ENCODE results near the gene MYO1G. TPM values are rescaled to one million over a fixed set of nuclear protein-coding genes. Genes with fewer than 3 reads are reported as not detected.

MYO1G gene
- total and polyA plus RNA-seq, 10 of the 15 experiments (the other 5 are each of a cell fraction or from before 2014, with no cell fraction given): 1.8 to 232 (median 134) TPM

- H3K4me1 ChIP-seq (ENCODE audit: control insufficient read depth, insufficient read depth, low read length): peaks cover 42% of the 10 kb centered on the region
- H3K79me2 ChIP-seq (ENCODE audit: control insufficient read depth, insufficient read depth, low read length): peaks cover 75% of the 10 kb centered on the region
- 45% methylated on average over 1 of the region's 1 CpG for whole genome bisulfite sequencing (ENCODE audit: insufficient coverage, insufficient replicate concordance, low lambda C conversion rate, missing lambda C conversion rate)
- intact Hi-C loops (cut with micrococcal nuclease; ENCODE audit: unreplicated experiment): no loop called here
- H3K9ac ChIP-seq (ENCODE audit: control insufficient read depth, insufficient read depth, low read length): no peak overlapping the region
- no peaks in the 10 kb centered on the region for H3K27me3 ChIP-seq (replicated peaks in 1 of 2; ENCODE audit: control insufficient read depth in 2 of 2, insufficient read depth in 2 of 2, low read length in 1 of 2)
- CTCF ChIA-PET: interaction anchor here (0.6 to 5.9 kb wide), 8 partner anchors 9 to 376 kb away, joined by 3 to 48 read pairs (median 7); partner anchors contain the start of gene OGDH
- RAD21 ChIA-PET (ENCODE audit: unreplicated experiment): interaction anchor here (0.7 to 14.6 kb wide), 7 partner anchors 9 to 321 kb away, joined by 3 to 303 read pairs (median 5); partner anchors contain the start of gene CCM2
- peak overlapping the region; percentile 94; the same call in 1 of the 2 replicates for H3K4me2 ChIP-seq (ENCODE audit: control insufficient read depth, insufficient read depth)
- no peak overlapping the region for H2AFZ ChIP-seq (ENCODE audit: control insufficient read depth, low read depth, low read length)
- TF ChIP-seq MYC (IDR thresholded peaks at IDR 0.05; ENCODE audit: insufficient read depth, insufficient read length, insufficient replicate concordance, low read length, severe bottlenecking): no peak
- TF ChIP-seq RELB (IDR thresholded peaks at IDR 0.05; ENCODE audit: low read depth): no peak
- no peak for TF ChIP-seq ZBED1 (IDR thresholded peaks at IDR 0.05; ENCODE audit: borderline replicate concordance)
- peak; percentile 45; the same call in 1 of the 2 replicates for TF ChIP-seq POLR2A (IDR thresholded peaks at IDR 0.05; ENCODE audit: low read depth, low read length)
- 0 out of 2 replicates have a peak, but pooled peaks have one; percentile 13 for TF ChIP-seq PAX5 (IDR thresholded peaks at IDR 0.05; ENCODE audit: borderline replicate concordance, low read depth, low read length)
- TF ChIP-seq MYB (IDR thresholded peaks at IDR 0.05; ENCODE audit: borderline replicate concordance, low read depth, low read length): no peak
- no peak for TF ChIP-seq SMAD1 (IDR thresholded peaks at IDR 0.05; ENCODE audit: low read depth, partially characterized antibody)
- TF ChIP-seq POLR2AphosphoS5 (IDR thresholded peaks at IDR 0.05; ENCODE audit: low read length): peak; percentile 53; the same call in 1 of the 2 replicates
- H3K9me3 ChIP-seq (replicated peaks; ENCODE audit: control insufficient read depth, insufficient read depth, low read length): no peaks in the 10 kb centered on the region
- SMC1A ChIA-PET (ENCODE audit: uncharacterized antibody, unreplicated experiment): interaction anchor here (0.7 to 16.7 kb wide), 5 partner anchors 9 to 154 kb away, joined by 3 to 303 read pairs (median 16); partner anchors contain the start of gene CCM2
- no TSS peak for BruUV-seq (replicated peaks)
- no peak overlapping the region for H3K27ac ChIP-seq (ENCODE audit: control insufficient read depth, insufficient read depth)
- H3K4me3 ChIP-seq: peak overlapping the region; percentile 93
- POLR2A ChIA-PET: interaction anchor here (1.0 to 16.1 kb wide), 8 partner anchors 9 to 130 kb away, joined by 3 to 280 read pairs (median 5); partner anchors contain the start of gene CCM2
- H3K36me3 ChIP-seq (ENCODE audit: control insufficient read depth in 2 of 2, insufficient read depth in 2 of 2, low read length in 1 of 2): peaks cover 19 to 21% of the 10 kb centered on the region in 2 experiments
- H4K20me1 ChIP-seq (ENCODE audit: control insufficient read depth, insufficient read depth): peaks cover 3% of the 10 kb centered on the region
- ATAC-seq (no peak), FAIRE-seq (no peak), DNase-seq (ENCODE audit: low read depth, low spot score) (no peak)
- in situ Hi-C loops (cut with MboI): no loop called here
These were observed 3.7 kb upstream of the MYO1G start for GRCh38 chr7:44982535-44982923.

Data from GM12878 (cell line).